ENCODE data around the gene SEMA3A. TPM values are rescaled to one million over a fixed set of nuclear protein-coding genes. Genes with fewer than 3 reads are reported as not detected.

Gene SEMA3A
- total RNA-seq, 1 experiment from 2014 or later = 32.2 TPM

DNA sequence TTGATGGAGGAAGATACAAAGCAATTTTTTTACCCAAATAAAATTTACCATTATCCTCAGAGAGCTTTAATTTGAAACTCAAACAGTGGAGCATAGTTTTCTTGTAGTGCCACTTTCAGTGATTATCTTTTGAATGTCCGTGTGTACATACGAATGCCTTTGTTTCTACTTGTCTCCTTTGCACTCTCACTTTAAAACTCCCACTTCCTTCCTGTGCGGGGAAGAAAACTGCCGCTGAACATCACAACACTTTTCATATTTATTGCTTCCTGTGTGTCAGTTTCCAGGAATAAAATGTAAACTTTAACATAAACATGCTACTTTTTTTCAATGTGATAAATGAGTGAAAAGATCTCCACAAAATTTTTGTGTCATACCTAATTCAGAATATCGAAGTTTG lies 102.4 kb downstream of the SEMA3A start (continued):
- TF ChIP-seq, protein P1, sequence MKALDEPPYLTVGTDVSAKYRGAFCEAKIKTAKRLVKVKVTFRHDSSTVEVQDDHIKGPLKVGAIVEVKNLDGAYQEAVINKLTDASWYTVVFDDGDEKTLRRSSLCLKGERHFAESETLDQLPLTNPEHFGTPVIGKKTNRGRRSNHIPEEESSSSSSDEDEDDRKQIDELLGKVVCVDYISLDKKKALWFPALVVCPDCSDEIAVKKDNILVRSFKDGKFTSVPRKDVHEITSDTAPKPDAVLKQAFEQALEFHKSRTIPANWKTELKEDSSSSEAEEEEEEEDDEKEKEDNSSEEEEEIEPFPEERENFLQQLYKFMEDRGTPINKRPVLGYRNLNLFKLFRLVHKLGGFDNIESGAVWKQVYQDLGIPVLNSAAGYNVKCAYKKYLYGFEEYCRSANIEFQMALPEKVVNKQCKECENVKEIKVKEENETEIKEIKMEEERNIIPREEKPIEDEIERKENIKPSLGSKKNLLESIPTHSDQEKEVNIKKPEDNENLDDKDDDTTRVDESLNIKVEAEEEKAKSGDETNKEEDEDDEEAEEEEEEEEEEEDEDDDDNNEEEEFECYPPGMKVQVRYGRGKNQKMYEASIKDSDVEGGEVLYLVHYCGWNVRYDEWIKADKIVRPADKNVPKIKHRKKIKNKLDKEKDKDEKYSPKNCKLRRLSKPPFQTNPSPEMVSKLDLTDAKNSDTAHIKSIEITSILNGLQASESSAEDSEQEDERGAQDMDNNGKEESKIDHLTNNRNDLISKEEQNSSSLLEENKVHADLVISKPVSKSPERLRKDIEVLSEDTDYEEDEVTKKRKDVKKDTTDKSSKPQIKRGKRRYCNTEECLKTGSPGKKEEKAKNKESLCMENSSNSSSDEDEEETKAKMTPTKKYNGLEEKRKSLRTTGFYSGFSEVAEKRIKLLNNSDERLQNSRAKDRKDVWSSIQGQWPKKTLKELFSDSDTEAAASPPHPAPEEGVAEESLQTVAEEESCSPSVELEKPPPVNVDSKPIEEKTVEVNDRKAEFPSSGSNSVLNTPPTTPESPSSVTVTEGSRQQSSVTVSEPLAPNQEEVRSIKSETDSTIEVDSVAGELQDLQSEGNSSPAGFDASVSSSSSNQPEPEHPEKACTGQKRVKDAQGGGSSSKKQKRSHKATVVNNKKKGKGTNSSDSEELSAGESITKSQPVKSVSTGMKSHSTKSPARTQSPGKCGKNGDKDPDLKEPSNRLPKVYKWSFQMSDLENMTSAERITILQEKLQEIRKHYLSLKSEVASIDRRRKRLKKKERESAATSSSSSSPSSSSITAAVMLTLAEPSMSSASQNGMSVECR (CRISPR knock-in tag; IDR thresholded peaks at IDR 0.05; ENCODE audit: borderline replicate concordance) = no peak
- TF ChIP-seq MYBL2 (CRISPR knock-in tag; IDR thresholded peaks at IDR 0.05) (no peak), ELF4 (CRISPR knock-in tag; IDR thresholded peaks at IDR 0.05; ENCODE audit: low read depth) (no peak), GRHL2 (CRISPR knock-in tag; IDR thresholded peaks at IDR 0.05; ENCODE audit: insufficient replicate concordance, severe bottlenecking) (no peak), NR2C2 (CRISPR knock-in tag; IDR thresholded peaks at IDR 0.05) (no peak), ZNF263 (CRISPR knock-in tag; IDR thresholded peaks at IDR 0.05; ENCODE audit: low read depth) (no peak), PRRX2 (CRISPR knock-in tag; IDR thresholded peaks at IDR 0.05) (no peak), NR1H2 (CRISPR knock-in tag; IDR thresholded peaks at IDR 0.05) (no peak), ESRRA (CRISPR knock-in tag; IDR thresholded peaks at IDR 0.05; ENCODE audit: borderline replicate concordance) (no peak), ZBTB21 (CRISPR knock-in tag; IDR thresholded peaks at IDR 0.05; ENCODE audit: borderline replicate concordance) (no peak), IRF2 (CRISPR knock-in tag; IDR thresholded peaks at IDR 0.05; ENCODE audit: borderline replicate concordance, low read depth) (no peak)
- TF ChIP-seq, protein P2, sequence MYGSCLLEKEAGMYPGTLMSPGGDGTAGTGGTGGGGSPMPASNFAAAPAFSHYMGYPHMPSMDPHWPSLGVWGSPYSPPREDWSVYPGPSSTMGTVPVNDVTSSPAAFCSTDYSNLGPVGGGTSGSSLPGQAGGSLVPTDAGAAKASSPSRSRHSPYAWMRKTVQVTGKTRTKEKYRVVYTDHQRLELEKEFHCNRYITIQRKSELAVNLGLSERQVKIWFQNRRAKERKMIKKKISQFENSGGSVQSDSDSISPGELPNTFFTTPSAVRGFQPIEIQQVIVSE (CRISPR knock-in tag; IDR thresholded peaks at IDR 0.05; ENCODE audit: borderline replicate concordance) = no peak
- TF ChIP-seq, protein P3, sequence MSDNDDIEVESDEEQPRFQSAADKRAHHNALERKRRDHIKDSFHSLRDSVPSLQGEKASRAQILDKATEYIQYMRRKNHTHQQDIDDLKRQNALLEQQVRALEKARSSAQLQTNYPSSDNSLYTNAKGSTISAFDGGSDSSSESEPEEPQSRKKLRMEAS (CRISPR knock-in tag; IDR thresholded peaks at IDR 0.05) = no peak

DNA sequence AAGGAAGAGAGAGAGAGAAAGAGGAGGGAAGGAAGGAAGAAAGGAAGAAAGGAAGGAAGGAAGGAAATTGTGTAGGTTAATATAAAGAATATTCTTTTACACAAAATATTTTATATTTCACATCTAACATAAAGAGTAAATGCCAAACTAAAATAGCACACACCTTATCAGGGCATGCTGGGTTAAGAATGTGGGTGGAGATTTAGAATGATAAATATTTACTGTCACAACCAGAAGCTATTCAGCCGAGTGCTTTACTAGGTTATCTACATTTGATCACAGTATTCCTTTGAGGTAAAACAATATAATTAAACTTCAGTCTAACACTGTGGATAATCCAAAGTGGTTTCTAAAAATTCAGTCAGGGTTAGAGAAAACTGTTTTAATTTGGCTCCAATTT lies 103.3 kb downstream of the SEMA3A start:
- Mint-ChIP-seq H3K36me3 (no peaks in the 10 kb centered on the region), H3K4me3 (no peak overlapping the region), H3K9me3 (peaks cover 3% of the 10 kb centered on the region; the same call in 1 of the 2 replicates), H3K27ac (no peak overlapping the region), H3K4me1 (peaks cover 27% of the 10 kb centered on the region), H3K27me3 (ENCODE audit: low read depth) (no peaks in the 10 kb centered on the region)
- ChIA-PET CTCF (no interaction called here), POLR2A (no interaction called here)
- TF ChIP-seq GABPB1 (CRISPR knock-in tag; IDR thresholded peaks at IDR 0.05) = no peak
- no peak for TF ChIP-seq ZNF423 (CRISPR knock-in tag; IDR thresholded peaks at IDR 0.05)
- TF ChIP-seq ZNF219 (CRISPR knock-in tag; IDR thresholded peaks at IDR 0.05; ENCODE audit: borderline replicate concordance) = no peak
- TF ChIP-seq GRHL2 (CRISPR knock-in tag; IDR thresholded peaks at IDR 0.05; ENCODE audit: insufficient replicate concordance, severe bottlenecking) = no peak
- TF ChIP-seq ZNF671 (CRISPR knock-in tag; IDR thresholded peaks at IDR 0.05) = no peak
- no peak for TF ChIP-seq SP1 (CRISPR knock-in tag; conservative IDR thresholded peaks at IDR 0.05)
- TF ChIP-seq ZBTB21 (CRISPR knock-in tag; IDR thresholded peaks at IDR 0.05; ENCODE audit: borderline replicate concordance) = no peak
- TF ChIP-seq, protein P4, sequence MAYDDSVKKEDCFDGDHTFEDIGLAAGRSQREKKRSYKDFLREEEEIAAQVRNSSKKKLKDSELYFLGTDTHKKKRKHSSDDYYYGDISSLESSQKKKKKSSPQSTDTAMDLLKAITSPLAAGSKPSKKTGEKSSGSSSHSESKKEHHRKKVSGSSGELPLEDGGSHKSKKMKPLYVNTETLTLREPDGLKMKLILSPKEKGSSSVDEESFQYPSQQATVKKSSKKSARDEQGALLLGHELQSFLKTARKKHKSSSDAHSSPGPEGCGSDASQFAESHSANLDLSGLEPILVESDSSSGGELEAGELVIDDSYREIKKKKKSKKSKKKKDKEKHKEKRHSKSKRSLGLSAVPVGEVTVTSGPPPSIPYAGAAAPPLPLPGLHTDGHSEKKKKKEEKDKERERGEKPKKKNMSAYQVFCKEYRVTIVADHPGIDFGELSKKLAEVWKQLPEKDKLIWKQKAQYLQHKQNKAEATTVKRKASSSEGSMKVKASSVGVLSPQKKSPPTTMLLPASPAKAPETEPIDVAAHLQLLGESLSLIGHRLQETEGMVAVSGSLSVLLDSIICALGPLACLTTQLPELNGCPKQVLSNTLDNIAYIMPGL (CRISPR knock-in tag; IDR thresholded peaks at IDR 0.05) = no peak
- TF ChIP-seq, protein P5, sequence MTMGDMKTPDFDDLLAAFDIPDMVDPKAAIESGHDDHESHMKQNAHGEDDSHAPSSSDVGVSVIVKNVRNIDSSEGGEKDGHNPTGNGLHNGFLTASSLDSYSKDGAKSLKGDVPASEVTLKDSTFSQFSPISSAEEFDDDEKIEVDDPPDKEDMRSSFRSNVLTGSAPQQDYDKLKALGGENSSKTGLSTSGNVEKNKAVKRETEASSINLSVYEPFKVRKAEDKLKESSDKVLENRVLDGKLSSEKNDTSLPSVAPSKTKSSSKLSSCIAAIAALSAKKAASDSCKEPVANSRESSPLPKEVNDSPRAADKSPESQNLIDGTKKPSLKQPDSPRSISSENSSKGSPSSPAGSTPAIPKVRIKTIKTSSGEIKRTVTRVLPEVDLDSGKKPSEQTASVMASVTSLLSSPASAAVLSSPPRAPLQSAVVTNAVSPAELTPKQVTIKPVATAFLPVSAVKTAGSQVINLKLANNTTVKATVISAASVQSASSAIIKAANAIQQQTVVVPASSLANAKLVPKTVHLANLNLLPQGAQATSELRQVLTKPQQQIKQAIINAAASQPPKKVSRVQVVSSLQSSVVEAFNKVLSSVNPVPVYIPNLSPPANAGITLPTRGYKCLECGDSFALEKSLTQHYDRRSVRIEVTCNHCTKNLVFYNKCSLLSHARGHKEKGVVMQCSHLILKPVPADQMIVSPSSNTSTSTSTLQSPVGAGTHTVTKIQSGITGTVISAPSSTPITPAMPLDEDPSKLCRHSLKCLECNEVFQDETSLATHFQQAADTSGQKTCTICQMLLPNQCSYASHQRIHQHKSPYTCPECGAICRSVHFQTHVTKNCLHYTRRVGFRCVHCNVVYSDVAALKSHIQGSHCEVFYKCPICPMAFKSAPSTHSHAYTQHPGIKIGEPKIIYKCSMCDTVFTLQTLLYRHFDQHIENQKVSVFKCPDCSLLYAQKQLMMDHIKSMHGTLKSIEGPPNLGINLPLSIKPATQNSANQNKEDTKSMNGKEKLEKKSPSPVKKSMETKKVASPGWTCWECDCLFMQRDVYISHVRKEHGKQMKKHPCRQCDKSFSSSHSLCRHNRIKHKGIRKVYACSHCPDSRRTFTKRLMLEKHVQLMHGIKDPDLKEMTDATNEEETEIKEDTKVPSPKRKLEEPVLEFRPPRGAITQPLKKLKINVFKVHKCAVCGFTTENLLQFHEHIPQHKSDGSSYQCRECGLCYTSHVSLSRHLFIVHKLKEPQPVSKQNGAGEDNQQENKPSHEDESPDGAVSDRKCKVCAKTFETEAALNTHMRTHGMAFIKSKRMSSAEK (CRISPR knock-in tag; IDR thresholded peaks at IDR 0.05; ENCODE audit: borderline replicate concordance) = no peak
- TF ChIP-seq MXD4 (CRISPR knock-in tag; IDR thresholded peaks at IDR 0.05; ENCODE audit: borderline replicate concordance) = no peak
- TF ChIP-seq, protein P6, sequence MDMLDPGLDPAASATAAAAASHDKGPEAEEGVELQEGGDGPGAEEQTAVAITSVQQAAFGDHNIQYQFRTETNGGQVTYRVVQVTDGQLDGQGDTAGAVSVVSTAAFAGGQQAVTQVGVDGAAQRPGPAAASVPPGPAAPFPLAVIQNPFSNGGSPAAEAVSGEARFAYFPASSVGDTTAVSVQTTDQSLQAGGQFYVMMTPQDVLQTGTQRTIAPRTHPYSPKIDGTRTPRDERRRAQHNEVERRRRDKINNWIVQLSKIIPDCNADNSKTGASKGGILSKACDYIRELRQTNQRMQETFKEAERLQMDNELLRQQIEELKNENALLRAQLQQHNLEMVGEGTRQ (CRISPR knock-in tag; IDR thresholded peaks at IDR 0.05) = no peak
- DNase-seq (ENCODE audit: low spot score) = no peak
- ATAC-seq = no peak
